Activated T-helper 1 cell treated with anti-CD3 and anti-CD28 coated beads, Interleukin-2, amount 50 U/mL, for 16 hours (primary cell): Measurements from ENCODE around the gene PPP1R14B.

Experiments
- DNase-seq, 2 donors: peaks; one replicate each; pipeline ENCODE4 v3.0.0-alpha.2; 2020; ENCODE audit warnings: low read depth in 1 of 2, low spot score in 1 of 2

Gene PPP1R14B, protein sequence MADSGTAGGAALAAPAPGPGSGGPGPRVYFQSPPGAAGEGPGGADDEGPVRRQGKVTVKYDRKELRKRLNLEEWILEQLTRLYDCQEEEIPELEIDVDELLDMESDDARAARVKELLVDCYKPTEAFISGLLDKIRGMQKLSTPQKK

DNA sequence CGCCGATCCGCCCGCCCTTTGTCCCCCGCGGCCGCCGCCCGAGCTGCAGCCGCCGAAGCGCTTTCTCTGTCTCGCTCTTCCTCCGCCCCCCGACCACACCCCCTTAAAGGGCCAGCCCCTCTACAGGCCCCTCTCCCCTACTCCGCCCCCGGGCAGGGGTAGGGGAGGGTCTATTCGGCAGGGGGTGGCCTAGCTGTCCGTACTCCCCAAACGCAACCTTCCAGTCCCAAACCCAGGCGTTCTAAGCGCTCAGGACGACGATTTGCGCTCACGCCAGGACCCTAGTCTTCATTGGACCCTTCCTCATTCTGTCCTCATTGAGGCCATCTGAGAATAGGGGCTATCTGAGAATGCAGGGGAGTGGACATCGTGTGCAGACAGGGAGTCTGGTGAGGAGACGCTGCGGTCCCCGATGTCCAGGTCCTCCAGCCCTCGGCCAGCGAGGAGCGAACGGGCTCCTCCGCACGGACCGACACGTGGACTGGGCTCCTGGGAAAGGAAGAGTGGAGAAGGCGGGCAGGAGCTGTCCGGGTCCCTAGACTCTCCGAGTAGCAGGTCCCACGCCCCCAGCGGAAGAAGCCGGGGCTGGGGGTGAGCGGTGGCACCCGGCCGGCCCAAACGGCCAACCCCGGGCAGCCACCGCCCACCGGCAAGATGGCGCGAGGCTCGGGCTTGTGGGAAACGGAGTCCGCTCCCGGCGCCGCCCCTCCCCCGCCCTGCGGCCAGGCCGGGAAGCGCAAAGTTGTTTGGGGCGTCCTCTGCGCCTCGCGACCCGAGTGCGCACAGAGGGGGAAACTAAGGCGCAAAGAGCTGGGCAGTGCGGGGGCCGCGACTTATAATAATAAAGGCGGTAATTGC, at the start of gene PPP1R14B:
Gene PPP1R14B (minus strand): TSS at position 73 of the 858 bp plus-strand sequence. CDS start 270 bp downstream, outside the sequence.
- peak; percentile 62 to 71 for DNase-seq

DNA sequence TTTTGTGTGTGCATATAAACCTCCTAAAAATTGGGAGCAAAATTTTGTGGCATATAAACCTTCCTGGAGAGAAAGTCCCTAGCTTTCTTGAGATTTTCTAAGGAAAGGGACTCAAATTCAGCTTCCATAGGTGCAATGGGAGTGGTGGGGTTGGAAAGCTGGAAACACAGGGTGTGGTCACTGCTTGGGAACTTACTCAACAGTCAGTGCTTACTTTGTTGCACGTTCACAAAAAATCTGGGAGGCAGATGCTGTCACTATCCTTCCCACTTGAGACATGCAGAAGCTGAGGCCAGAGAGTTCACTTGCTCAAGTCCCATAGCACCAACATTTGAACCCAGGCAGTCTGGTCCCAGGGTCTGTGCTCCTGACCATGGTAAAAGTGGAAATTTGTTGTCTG, 49.5 kb upstream of the PPP1R14B start:
- DNase-seq, result no peak

DNA sequence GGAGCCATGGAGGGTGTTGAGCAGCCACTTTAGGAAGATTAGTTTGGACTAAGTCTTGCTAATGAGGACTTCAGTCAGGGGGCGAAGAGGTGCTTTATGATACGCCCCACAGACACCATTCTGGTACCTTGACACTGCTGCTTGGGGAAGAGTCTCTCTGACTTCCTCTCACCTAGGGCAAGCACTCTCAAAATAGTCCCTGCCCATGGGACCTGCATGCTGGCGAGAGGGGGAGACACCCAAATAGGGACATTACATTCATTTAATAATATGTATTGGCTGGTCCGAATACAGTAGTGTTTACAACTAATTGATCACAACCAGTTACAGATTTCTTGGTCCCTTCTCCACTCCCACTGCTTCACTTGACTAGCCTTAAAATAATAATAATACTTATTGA, 49.0 kb upstream of the PPP1R14B start:
- DNase-seq, result no peak

DNA sequence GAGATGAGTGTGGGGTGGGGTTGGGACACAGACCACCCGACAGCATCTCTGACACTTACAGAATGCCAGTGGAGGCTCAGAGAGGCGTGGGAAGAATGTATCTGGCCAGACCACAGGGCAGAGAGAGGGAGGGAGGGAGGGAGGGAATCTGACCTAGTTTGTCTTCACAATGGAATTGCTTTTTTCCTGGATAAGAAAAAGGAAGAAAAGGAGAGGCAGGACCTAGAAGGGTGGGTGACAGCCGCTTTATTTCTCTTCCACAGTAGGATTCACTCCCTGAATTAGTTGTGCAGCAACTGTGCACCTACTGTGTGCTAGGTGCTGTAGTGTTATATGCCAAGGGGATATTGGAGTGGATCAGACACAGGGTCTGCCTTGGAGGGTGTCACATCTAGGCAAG, 48.0 kb upstream of the PPP1R14B start:
- DNase-seq, result no peak

DNA sequence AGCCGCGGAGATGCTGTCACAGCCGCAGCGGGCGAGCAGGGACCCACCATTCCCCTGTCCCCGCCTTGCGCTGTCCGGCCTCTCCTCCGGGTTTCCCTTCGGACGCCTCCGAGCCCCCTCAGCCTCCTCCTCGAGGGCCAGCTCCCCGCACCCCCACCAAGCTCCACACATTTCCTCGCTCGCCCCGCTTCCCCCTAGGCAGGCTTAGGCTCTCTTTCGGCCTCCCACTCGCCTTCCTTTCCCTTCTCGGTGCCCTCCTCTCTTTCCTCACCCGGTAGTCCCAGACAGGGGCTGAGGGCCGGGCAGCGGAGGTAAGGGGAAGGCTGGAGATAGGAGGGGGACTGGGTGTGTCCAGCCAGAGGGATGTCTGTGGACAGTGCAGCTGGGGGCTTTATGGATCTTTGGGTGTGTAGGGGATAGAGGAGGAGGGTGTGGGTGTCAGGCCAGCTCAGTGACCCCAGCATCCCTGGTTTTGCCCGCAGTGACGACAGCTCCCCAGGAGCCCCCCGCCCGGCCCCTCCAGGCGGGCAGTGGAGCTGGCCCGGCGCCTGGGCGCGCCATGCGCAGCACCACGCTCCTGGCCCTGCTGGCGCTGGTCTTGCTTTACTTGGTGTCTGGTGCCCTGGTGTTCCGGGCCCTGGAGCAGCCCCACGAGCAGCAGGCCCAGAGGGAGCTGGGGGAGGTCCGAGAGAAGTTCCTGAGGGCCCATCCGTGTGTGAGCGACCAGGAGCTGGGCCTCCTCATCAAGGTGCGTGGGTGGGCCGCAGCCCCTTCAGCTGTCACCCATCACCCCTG, 45.9 kb upstream of the PPP1R14B start:
- DNase-seq, result no peak

DNA sequence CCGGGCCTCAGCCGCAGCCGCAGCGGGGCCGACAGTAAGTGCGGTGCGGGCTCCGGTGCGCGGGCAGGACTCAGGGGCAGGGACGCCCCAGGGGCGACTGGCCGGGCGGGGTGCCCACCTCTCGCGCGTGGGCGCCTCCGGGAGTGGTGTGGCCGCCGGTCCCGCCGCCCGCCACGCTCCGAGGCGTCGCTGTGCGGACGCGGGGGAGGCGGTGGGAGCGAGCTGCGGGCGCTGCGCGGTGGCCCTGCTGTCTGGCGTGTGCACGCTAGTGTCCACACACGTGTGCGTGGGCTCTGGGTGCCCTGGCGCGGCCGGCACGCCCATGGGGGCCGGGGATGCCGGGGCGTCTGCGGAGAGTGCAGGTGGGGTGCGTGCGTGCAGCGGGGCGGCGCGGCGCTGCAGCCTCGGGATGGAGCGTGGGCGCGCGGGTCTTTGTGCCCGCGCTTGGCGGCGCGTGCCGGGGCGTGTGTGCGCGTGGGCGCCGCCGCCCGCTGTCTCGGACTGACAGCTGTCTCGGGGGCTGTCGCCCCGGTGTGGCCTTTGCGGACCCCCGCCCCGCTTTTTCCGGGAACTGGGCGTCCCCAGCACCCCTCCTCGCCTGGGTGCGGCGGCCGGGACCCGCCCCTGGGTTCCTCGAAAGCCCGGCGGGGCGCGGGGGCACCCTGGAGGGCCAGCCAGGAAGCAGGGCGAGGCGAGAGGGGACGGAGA, 45.2 kb upstream of the PPP1R14B start:
- no peak for DNase-seq

DNA sequence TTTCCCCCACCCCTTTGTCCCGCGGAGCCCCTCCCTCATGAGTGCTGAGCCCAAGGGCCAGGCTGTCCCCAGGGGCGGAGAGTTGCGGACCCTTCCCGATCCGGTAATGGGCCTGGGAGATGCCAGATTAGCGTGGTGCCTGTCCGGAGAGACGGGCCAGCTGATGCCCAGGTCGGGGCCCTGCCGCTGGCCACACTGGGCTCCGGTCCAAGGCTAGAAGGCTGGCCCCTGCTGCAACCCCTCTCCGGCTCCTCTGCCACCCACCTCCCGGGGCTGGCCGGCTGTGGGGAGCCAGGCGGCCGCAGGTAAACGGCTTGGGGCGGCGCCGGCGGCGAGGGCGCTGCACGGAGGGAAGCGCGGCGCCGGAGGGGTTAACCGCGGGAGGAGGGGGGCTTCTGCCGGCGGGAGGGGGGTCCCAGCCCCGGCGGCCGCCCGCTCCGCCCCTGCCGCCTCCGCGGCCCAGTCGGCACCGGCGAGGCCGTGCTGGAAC, 44.6 kb upstream of the PPP1R14B start, which contains the start of gene KCNK4:
Gene KCNK4 (plus strand): TSS at position 41 of the 490 bp plus-strand sequence. CDS start 1,717 bp downstream, outside the sequence.
- no peak for DNase-seq

DNA sequence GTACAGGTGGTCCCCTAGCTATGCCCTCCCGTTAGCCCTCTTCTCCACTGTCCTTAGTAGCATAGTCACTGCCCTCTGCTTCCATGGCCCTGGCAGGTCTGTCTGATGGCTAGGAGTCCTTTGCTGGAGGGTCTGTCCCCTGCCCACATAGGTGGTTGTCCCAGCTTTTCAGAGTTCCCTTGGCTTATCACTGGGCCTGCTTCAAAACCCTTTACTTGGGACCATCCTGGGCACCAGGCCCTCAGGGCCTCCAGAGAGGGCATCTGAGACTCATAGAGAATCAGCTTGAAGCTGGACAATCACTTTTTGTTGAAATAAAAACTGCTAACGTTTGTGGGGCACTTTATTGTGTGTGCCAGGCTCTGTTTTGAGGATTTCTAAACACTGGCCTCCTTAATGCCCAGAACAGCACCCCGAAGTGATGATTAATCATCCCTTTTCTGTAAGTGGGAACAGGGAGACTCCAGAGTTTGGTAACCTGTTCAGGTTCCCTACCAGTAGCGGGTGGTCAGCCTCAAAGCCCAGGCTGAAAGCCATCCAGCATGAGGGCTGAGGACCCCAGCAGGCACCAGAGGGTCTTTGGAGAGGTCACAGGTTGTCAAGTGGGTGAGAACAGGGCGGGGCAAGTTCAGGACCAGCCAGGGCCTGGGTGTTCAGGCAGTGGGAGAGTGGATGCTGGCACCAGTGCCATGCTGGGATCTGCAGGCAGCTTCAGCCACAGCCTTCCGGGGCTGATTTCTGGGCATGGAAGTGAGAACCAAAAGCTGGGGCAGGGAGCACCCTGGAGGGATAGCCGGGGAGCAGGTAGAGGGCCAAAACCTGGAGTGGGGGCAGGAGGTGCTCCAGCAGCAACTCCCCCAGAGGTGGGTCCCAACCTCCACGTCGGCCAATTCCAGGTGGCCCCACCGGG, 43.9 kb upstream of the PPP1R14B start:
- no peak for DNase-seq

DNA sequence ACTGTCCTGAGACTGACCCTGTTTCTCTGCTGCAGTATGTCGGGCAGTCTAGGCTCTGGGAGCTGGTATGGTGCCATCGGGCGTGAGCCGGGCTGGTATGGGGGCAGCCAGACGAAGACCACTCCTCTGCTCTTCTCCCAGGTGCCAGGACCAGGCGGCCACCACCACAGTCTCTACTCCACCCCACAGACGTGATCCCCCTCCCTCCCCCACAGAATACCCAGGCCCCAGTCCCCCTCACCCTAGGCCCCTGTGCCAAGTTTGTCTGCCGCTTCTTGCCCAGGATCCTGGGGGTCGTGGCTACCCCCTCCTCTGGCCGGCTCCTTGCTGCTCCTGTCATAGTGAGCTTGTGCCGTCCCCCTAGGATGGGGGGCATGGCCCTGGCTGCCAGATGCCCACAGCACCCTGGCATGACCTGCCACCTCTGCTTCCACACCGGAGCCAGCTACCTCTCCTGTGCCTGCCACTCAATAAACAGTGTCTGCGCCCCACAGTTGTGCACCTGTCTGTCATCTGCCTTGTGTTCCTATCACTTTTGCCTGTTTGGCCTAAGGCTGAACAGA, 42.3 kb upstream of the PPP1R14B start:
- no peak for DNase-seq

DNA sequence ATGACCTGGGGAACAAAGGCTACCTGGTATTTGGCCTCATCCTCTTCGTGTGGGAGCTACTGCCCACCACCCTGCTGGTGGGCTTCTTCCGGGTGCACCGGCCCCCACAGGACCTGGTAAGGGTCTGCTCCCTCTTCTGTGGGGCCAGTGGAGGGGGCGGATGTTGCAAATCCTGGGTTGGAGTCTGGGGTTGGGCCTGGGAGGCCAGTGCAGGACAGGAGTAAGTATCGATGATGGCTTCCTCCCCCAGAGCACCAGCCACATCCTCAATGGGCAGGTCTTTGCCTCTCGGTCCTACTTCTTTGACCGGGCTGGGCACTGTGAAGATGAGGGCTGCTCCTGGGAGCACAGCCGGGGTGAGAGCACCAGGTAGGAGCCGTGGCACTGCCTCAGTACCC, 41.6 kb upstream of the PPP1R14B start:
- DNase-seq, result no peak

DNA sequence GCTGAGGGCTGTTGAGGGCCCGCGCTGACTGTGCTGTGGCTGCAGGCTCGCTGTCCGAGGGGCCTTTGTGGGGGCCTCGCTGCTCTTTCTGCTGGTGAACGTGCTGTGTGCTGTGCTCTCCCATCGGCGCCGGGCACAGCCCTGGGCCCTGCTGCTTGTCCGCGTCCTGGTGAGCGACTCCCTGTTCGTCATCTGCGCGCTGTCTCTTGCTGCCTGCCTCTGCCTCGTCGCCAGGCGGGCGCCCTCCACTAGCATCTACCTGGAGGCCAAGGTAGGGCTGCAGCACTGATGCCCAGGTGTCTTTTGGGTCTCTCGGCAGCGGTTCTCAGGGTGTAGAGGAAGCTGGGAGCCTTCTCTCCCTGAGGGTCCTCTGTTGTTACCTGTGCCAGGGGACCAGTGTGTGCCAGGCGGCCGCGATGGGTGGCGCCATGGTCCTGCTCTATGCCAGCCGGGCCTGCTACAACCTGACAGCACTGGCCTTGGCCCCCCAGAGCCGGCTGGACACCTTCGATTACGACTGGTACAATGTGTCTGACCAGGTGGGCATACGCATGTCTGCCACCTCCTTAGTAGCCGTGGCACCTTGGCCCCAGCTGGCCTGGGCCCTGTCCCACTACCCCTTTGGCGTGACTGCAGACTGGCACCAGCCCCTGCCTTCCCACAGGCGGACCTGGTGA, 41.1 kb upstream of the PPP1R14B start:
- no peak for DNase-seq

DNA sequence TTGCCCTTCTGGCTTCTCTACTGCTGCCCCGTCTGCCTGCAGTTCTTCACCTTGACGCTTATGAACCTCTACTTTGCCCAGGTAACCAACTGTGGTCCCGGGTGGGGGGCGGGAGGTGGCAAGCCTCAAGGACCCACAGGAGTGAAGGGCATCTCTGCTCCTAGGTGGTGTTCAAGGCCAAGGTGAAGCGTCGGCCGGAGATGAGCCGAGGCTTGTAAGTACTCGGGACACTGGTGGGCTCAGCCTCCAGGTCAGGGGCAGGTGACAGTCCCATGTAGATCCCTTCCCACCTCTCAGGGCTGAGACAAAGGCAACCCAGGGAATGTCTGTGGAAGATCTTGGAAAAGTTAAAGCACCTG, 40.0 kb upstream of the PPP1R14B start:
- no peak for DNase-seq

DNA sequence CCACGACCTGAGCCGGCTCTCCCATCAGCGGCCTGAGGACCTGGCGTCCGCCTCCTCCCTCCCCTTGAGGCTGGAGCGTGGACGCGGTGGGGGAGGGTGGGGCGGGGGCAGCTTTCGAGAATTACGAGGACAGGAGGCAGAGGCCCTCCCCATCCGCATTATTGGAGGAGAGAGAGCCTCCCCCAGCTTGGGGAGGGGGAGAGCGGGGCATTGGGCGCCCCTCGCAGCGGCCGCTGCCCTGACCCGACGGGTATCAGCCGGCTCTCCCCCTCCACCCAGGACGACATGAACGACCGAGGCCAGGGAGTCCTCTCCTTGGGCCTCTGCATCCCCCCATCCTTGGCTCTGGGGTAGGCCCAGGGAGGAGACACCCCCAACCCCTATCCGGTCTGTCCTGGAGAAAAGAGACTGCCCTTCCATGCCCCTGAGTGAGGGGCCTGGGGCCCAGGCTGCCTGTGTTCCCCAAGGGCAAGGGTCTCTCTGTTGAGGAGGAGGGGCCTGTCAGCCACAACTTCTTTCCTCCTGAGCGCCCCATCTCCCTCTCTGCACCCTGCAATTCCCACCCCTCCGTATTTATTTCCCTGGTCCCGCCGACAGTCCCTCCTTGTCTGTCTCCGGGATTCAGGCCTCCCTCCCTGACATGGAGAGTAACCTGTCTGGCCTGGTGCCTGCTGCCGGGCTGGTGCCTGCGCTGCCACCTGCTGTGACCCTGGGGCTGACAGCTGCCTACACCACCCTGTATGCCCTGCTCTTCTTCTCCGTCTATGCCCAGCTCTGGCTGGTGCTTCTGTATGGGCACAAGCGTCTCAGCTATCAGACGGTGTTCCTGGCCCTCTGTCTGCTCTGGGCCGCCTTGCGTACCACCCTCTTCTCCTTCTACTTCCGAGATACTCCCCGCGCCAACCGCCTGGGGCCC, 39.4 kb upstream of the PPP1R14B start:
- DNase-seq, result no peak

DNA sequence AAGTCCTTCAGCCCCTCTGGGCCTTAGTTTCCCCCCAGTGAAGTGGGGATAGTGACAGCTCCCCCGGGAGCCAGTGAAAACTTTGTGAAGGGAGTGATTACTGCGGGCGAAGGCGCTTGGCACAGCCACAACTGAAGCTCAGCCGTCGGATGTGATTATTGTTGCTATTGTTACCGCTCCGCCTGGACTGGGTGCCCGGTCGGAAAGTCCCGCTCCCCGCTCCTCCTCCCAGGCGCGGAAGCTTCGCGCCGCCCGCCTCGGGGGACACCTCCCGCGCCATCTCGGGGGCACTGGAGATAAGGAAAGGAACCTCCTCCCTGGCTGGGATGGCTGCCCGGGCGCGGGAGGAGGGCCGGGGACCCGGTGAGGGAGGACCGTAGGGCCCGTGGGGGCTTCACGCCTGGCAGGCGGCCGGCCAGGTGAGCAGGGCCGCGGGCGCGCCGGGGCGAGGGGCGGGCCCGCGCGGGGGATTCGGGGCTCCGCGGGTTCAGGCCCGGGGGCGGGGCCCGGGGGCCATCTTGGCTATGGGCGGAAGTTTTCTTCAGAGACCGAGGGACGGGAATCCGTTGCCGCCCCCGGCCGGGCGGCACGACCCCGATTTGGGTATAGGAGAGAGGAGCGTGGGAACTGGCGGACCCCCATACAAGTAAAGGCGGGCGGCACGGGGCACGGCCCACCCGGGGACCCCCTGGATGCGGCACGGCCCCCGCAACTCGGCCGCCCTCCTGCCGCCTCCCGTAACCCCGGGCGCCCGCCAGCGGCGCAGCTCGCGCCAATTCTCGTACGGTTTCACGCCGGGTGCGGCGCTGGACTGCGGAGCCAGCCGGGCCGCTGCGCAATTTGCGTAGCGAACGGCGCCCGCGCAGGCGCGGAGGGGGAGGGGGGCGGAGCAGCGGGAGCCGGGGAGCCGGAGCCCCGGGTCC, 38.5 kb upstream of the PPP1R14B start, which contains the start of gene GPR137:
Gene GPR137 (plus strand): TSS at position 887 of the 923 bp plus-strand sequence. CDS start 677 bp downstream, outside the sequence.
- DNase-seq, result peak; percentile 86 to 88

DNA sequence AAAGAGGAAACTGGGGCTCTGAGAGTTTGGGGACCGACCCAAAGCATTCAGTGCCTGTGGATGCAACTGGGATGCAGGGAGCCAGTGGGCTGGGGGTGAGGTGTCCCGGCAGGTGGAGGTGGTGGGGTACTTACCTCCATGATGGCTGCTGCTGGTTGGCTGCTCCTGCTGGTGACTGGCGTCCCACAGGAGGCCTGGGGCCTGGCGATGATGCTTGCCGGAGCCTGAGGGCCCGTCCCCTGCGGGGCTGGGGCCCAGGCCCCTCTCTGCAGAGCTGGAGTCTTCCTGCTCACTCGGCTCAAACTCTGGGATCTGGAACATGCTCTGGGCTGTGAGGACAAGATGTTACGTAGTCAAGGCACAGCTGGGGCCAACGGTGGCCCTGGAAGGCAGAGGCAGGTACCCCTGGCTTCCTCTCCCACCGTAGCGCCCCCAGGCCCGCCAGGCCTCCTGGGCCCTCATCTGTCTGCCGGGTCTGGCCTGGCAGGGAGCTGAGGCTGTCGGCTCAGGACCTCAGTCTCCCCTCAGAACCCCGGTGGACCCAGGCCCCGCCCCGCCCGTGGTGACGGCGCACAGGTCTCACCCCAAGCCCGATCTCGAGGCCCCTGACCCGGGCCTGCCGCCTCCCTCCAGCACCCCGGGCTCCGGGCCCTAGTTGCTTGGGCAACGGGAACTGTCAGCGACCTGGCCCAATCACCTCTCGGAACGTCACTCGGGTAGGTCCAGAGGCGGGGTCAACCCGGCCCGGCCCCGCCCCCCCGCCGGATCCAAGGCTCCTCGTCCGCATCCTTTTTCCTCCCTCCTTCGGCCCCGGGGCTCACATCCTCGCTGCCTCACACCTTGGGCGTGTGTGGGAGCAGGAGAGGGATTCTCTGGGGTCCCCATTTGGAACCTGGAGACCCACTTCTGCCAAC, 37.6 kb upstream of the PPP1R14B start, which contains the start of gene BAD:
Gene BAD (minus strand): TSS at position 618 of the 914 bp plus-strand sequence. CDS start 297 bp downstream, at position 321.
- DNase-seq, result peak; percentile 80 to 87

DNA sequence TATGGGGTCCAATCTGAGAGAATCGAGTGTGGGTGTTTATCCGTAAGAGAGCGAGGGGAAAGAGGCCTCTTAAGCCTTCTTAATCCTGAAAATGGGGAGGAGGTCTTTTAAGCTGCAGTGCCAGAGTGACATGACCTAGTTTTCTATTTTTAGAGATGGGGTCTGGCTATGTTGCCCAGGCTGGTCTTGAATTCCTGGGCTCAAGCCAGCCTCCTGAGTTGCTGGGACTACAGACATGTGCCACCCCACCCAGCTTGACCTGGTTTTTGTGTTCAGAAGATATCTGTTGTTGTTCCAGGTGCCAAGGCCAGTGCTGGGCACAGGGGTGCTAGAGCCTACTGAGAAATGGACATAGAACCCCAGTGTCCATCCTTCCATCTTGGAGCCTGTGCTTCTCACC, 36.3 kb upstream of the PPP1R14B start:
- DNase-seq, result no peak
